ENCODE results near the gene GRAMD1B. TPM values are rescaled to one million over a fixed set of nuclear protein-coding genes. Genes with fewer than 3 reads are reported as not detected.
"Not testable (repeated sequence)": the region's sequence is repeated elsewhere in the genome, so short reads cannot be mapped to it uniquely, and the experiment has no call there.

Gene GRAMD1B
- total and polyA plus RNA-seq, 2 experiments from 2014 or later: 9.0 to 20.4 TPM

DNA sequence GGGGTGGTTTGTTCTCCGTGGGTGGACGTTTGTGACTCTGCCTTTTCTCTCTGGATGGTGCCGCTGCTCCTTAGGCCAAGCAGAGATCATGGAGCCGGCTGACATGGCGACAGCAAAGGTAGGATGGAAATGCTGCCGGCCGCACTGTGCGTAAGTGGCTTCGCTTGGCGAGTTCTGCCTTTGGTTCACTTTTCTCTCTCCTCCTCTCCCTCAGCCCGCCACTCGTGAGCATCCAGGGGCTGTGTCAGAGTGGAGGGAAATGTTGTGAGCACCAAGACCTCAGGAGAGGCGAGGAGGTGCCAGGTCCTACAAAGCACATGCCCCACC, 80.5 kb downstream of the GRAMD1B start:
- 96% methylated on average over 13 of the region's 13 CpGs for WGBS (ENCODE audit: low lambda C conversion rate, missing lambda C conversion rate)
- no peaks in the 10 kb centered on the region for H3K79me2 ChIP-seq
- H3K27ac ChIP-seq: no peak overlapping the region

DNA sequence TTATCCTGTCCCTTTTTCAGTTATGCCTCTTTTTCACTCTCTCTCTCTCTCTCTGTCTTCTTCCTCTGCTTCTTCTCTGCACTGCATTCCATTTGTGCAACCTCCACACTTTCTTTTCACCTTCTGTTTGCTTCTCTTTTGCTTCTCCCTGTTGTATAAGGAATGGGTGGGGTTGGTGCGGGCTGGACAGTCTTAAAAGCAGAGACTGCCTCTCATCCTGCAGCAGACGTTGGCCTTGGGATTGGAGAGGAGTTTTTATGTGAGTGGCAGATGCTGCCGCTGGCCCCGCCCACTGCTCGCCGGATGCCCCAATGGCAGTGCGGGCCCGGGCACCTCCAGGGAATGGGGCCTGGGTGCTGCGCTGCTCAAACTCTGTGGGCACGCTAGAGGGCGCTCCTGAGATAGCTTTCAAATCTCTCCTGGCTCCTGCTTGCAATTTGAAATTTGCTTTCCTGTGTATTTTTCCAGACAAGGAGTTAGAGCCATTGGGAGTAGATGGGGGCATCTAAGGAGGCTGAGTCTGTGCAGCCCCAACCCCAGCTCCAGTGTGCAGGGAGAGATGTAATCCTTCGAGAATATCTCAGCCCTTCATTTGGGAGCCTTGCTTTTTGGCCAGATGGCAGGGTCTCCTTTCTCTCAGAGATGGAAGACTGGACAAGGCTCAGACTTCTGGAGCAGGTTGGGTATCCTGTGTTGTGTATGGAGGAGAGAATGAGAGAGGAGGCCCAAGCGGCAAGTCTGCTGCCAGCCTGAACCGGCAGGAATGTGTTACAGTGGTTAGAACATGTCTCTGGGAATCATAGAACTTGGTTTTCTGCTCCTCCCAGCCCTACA, 81.2 kb downstream of the GRAMD1B start:
- H2AFZ ChIP-seq: no peak overlapping the region
- H3K9me3 ChIP-seq (ENCODE audit: low read depth): no peaks in the 10 kb centered on the region
- no peaks in the 10 kb centered on the region for H3K79me2 ChIP-seq
- TF ChIP-seq EZH2phosphoT487 (IDR thresholded peaks at IDR 0.05; ENCODE audit: low read depth, severe bottlenecking, unreplicated experiment): no peak
- TF ChIP-seq EZH2 (IDR thresholded peaks at IDR 0.05; ENCODE audit: borderline replicate concordance): no peak
- TF ChIP-seq CTCF (IDR thresholded peaks at IDR 0.05; ENCODE audit: poor library complexity): peak; percentile 98
- no peak overlapping the region for H3K27ac ChIP-seq
- H3K9me2 ChIP-seq (replicated peaks; ENCODE audit: insufficient read depth): no peaks in the 10 kb centered on the region
- H3K4me3 ChIP-seq: no peak overlapping the region
- peak; percentile 94 for DNase-seq (ENCODE audit: low spot score)
- no peak overlapping the region for H3K4me2 ChIP-seq
- no peaks in the 10 kb centered on the region for H3K4me1 ChIP-seq (ENCODE audit: insufficient read depth)
- 19% methylated on average over 14 of the region's 14 CpGs for WGBS (ENCODE audit: low lambda C conversion rate, missing lambda C conversion rate)
- no peaks in the 10 kb centered on the region for H3K36me3 ChIP-seq (replicated peaks; ENCODE audit: insufficient read depth, low read depth)
- no peaks in the 10 kb centered on the region for H4K20me1 ChIP-seq (ENCODE audit: insufficient read depth, poor library complexity, severe bottlenecking)
- H3K27me3 ChIP-seq: no peaks in the 10 kb centered on the region

More for the DNA sequence above, 80.5 kb downstream of the GRAMD1B start:
- Histone ChIP-seq H4K20me1 (ENCODE audit: insufficient read depth, poor library complexity, severe bottlenecking) (no peaks in the 10 kb centered on the region), H3K9me2 (replicated peaks; ENCODE audit: insufficient read depth) (no peaks in the 10 kb centered on the region), H2AFZ (no peak overlapping the region), H3K27me3 (no peaks in the 10 kb centered on the region), H3K36me3 (replicated peaks; ENCODE audit: insufficient read depth, low read depth) (no peaks in the 10 kb centered on the region), H3K4me3 (no peak overlapping the region), H3K4me2 (no peak overlapping the region), H3K9me3 (ENCODE audit: low read depth) (no peaks in the 10 kb centered on the region), H3K4me1 (ENCODE audit: insufficient read depth) (no peaks in the 10 kb centered on the region)
- DNase-seq (ENCODE audit: low spot score): no peak
- TF ChIP-seq EZH2phosphoT487 (IDR thresholded peaks at IDR 0.05; ENCODE audit: low read depth, severe bottlenecking, unreplicated experiment): no peak
- no peak for TF ChIP-seq EZH2 (IDR thresholded peaks at IDR 0.05; ENCODE audit: borderline replicate concordance)

GRCh38 chr11:123513309-123513708, 83.2 kb downstream of the GRAMD1B start:
- not testable (repeated sequence) for H3K4me2 ChIP-seq; H3K27ac ChIP-seq; H3K4me1 ChIP-seq (ENCODE audit: insufficient read depth); H2AFZ ChIP-seq; H3K4me3 ChIP-seq; H3K9me3 ChIP-seq (ENCODE audit: low read depth); H3K79me2 ChIP-seq; H3K27me3 ChIP-seq; H3K36me3 ChIP-seq (replicated peaks; ENCODE audit: insufficient read depth, low read depth); H4K20me1 ChIP-seq (ENCODE audit: insufficient read depth, poor library complexity, severe bottlenecking); H3K9me2 ChIP-seq (replicated peaks; ENCODE audit: insufficient read depth); DNase-seq (ENCODE audit: low spot score)

GRCh38 chr11:123516238-123516637, 86.2 kb downstream of the GRAMD1B start:
- H3K4me1 ChIP-seq (ENCODE audit: insufficient read depth): no peaks in the 10 kb centered on the region
- no peaks in the 10 kb centered on the region for H3K9me3 ChIP-seq (ENCODE audit: low read depth)
- no peaks in the 10 kb centered on the region for H3K9me2 ChIP-seq (replicated peaks; ENCODE audit: insufficient read depth)
- H3K4me3 ChIP-seq: no peak overlapping the region
- no peak for DNase-seq (ENCODE audit: low spot score)
- WGBS (ENCODE audit: low lambda C conversion rate, missing lambda C conversion rate): 95% methylated on average over 4 of the region's 4 CpGs
- no peak for TF ChIP-seq EZH2phosphoT487 (IDR thresholded peaks at IDR 0.05; ENCODE audit: low read depth, severe bottlenecking, unreplicated experiment)
- TF ChIP-seq EZH2 (IDR thresholded peaks at IDR 0.05; ENCODE audit: borderline replicate concordance): no peak
- TF ChIP-seq CTCF (IDR thresholded peaks at IDR 0.05; ENCODE audit: poor library complexity): no peak
- H3K36me3 ChIP-seq (replicated peaks; ENCODE audit: insufficient read depth, low read depth): no peaks in the 10 kb centered on the region
- no peak overlapping the region for H2AFZ ChIP-seq
- H4K20me1 ChIP-seq (ENCODE audit: insufficient read depth, poor library complexity, severe bottlenecking): no peaks in the 10 kb centered on the region
- no peaks in the 10 kb centered on the region for H3K27me3 ChIP-seq
- H3K4me2 ChIP-seq: no peak overlapping the region
- no peaks in the 10 kb centered on the region for H3K79me2 ChIP-seq
- no peak overlapping the region for H3K27ac ChIP-seq
